ENCODE data around the gene SCUBE1.

DNA sequence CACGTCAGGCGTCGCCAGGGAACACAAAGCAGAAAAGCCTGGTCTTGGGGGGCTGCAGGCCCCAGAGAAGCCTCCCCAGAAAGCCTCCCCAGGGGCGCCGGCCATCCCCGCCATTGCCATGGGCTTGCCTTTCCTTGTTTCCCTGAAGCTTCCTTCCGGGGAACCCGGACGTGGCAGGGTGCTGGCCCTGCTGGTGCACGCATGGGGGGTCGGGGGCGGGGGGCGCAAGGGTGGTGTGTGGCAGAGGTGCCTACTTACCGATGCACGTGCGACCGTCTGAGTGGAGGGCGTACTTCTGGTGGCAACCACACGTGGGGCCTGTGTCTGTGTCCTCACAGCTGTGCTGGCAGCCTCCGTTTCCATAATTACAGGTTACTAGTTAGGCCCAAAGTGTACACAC, 85.2 kb downstream of the SCUBE1 start:
- TF ChIP-seq, protein P1, sequence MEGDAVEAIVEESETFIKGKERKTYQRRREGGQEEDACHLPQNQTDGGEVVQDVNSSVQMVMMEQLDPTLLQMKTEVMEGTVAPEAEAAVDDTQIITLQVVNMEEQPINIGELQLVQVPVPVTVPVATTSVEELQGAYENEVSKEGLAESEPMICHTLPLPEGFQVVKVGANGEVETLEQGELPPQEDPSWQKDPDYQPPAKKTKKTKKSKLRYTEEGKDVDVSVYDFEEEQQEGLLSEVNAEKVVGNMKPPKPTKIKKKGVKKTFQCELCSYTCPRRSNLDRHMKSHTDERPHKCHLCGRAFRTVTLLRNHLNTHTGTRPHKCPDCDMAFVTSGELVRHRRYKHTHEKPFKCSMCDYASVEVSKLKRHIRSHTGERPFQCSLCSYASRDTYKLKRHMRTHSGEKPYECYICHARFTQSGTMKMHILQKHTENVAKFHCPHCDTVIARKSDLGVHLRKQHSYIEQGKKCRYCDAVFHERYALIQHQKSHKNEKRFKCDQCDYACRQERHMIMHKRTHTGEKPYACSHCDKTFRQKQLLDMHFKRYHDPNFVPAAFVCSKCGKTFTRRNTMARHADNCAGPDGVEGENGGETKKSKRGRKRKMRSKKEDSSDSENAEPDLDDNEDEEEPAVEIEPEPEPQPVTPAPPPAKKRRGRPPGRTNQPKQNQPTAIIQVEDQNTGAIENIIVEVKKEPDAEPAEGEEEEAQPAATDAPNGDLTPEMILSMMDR (IDR thresholded peaks at IDR 0.05), result no peak
- TF ChIP-seq POLR2A (IDR thresholded peaks at IDR 0.05) (no peak), POLR2AphosphoS5 (IDR thresholded peaks at IDR 0.05) (no peak)
